Kidney (tissue), 14 donors: ENCODE results near the gene PATZ1. TPM values are rescaled to one million over a fixed set of nuclear protein-coding genes. Genes with fewer than 3 reads are reported as not detected.
A peak's percentile ranks its signal among the peaks of the same experiment; 100 is the strongest.

Experiments used
- DNase-seq, 5 donors: peaks; one replicate each; pipeline ENCODE4 v3.0.0-alpha.2; 2013 to 2020
- FAIRE-seq: peaks from 2 replicates; lab custom pipeline; 2012; peaks lifted over from hg19 to GRCh38; lab: Jason Lieb, UNC
- H3K27ac ChIP-seq, 2 donors: one replicate each; pipeline ENCODE4 v1.7.0; 2013; ENCODE audit warnings: low read depth in 2 of 2, low read length in 2 of 2, inconsistent platforms in 1 of 2
- H3K27me3 ChIP-seq: one replicate; pipeline ENCODE4 v1.7.1; 2013; ENCODE audit warnings: low read length, inconsistent platforms; ENCODE audit not compliant: control insufficient read depth, insufficient read depth
- H3K36me3 ChIP-seq, 3 donors: one replicate each; pipeline versions ENCODE4 v1.7.0 to v1.7.1; 2013; ENCODE audit warnings: low read length in 3 of 3, control low read depth in 1 of 3, inconsistent platforms in 1 of 3; ENCODE audit not compliant: insufficient read depth in 3 of 3, control insufficient read depth in 2 of 3
- H3K4me1 ChIP-seq, 3 donors: one replicate each; pipeline versions ENCODE4 v1.7.0 to v1.7.1; 2013; ENCODE audit warnings: low read length in 3 of 3, inconsistent platforms in 1 of 3, low read depth in 1 of 3; ENCODE audit not compliant: control insufficient read depth in 2 of 3, insufficient read depth in 2 of 3
- H3K4me3 ChIP-seq, 3 donors: one replicate each; pipeline versions ENCODE4 v1.7.0 to v1.8.1; 2013; ENCODE audit warnings: low read length in 3 of 3, control low read depth in 1 of 3, inconsistent platforms in 1 of 3
- H3K9ac ChIP-seq, 3 donors: one replicate each; pipeline versions ENCODE4 v1.7.0 to v1.7.1; 2013; ENCODE audit warnings: low read length in 3 of 3, control low read depth in 1 of 3, inconsistent platforms in 1 of 3
- H3K9me3 ChIP-seq, 3 donors: one replicate each; pipeline versions ENCODE4 v1.7.0 to v1.7.1; 2013; ENCODE audit warnings: low read length in 3 of 3, control low read depth in 1 of 3, inconsistent platforms in 1 of 3; ENCODE audit not compliant: control insufficient read depth in 2 of 3, insufficient read depth in 1 of 3
- CTCF ChIP-seq: IDR thresholded peaks from 3 replicates; pipeline ENCODE4 v1.5.1; 2012; ENCODE audit warnings: mild to moderate bottlenecking, moderate library complexity, borderline replicate concordance; ENCODE audit not compliant: insufficient read depth; ENCODE audit errors: extremely low read depth
- intact Hi-C: fragments of 100-400 bp; cut with DNase I; formaldehyde crosslinking; loops from one replicate; pipeline ENCODE4 v1.11.1; 2022
- polyA plus RNA-seq: library from polyadenylated mRNA; stranded (reverse); fragments of 350-450 nt; fragmentation: Illumina TruSeq; extraction: RNeasy Lipid Tissue Mini Kit (QIAGEN cat#74804); gene quantifications from one replicate; pipeline ENCODE4 v1.2.3, GENCODE V29; 2014; ENCODE audit warnings: low read depth, low replicate concordance; ENCODE audit not compliant: insufficient read depth
- total RNA-seq: library from RNA; stranded (reverse); fragmentation: NEBNext Ultra II Directional; extraction: Animal tissue kit (Norgen Biotek cat#: 25700); gene quantifications from one replicate; pipeline ENCODE4 v1.2.1, GENCODE V29; 2021
- donor health status: control.
- donor health status: control.
- donor health status: control.
- donor health status: control.
- donor health status: control.
- donor health status: DM: yes; HTN: yes; CAD: no.
- donor health status: Normal renal cell carcinoma (clear cell type).

Gene PATZ1
- total and polyA plus RNA-seq, 2 donors from 2014 or later = 33.3 to 40.9 TPM

- Histone ChIP-seq H3K4me1 (peaks cover 0 to 56% (median 33%) of the 10 kb centered on the region in 3 donors), H3K27ac (peak overlapping the region; percentile 85 to 92), H3K9ac (peak overlapping the region; percentile 43 to 74 (median 43)), H3K27me3 (no peaks in the 10 kb centered on the region), H3K36me3 (peaks cover 0 to 12% (median 7%) of the 10 kb centered on the region in 3 donors), H3K9me3 (no peaks in the 10 kb centered on the region), H3K4me3 (peak overlapping the region; percentile 40 to 57 (median 53))
- DNase-seq (peak in 2 of 5 donors; percentile 9 to 11), FAIRE-seq (no peak)
- no peak for TF ChIP-seq CTCF
- intact Hi-C loops = no loop called here
These were observed 1.9 kb downstream of the PATZ1 start for GRCh38 chr22:31344256-31344577.

- no peaks in the 10 kb centered on the region for H3K9me3 ChIP-seq
- peaks cover 0 to 58% (median 35%) of the 10 kb centered on the region in 3 donors for H3K4me1 ChIP-seq
- intact Hi-C loops = no loop called here
- H3K27me3 ChIP-seq = no peaks in the 10 kb centered on the region
- FAIRE-seq (no peak), DNase-seq (peak; percentile 89 to 94 (median 93))
- H3K27ac ChIP-seq = peak overlapping the region; percentile 85 to 92
- peaks cover 0 to 13% (median 7%) of the 10 kb centered on the region in 3 donors for H3K36me3 ChIP-seq
- peak overlapping the region; percentile 50 to 73 (median 53) for H3K4me3 ChIP-seq
- peak overlapping the region; percentile 43 to 74 (median 43) for H3K9ac ChIP-seq
- TF ChIP-seq CTCF = no peak
These were observed 2.6 kb downstream of the PATZ1 start for GRCh38 chr22:31343235-31344191.

- peaks cover 0 to 55% (median 34%) of the 10 kb centered on the region in 3 donors for H3K4me1 ChIP-seq
- peak overlapping the region; percentile 45 to 87 for H3K27ac ChIP-seq
- peak overlapping the region; percentile 50 to 65 (median 53) for H3K4me3 ChIP-seq
- H3K36me3 ChIP-seq = peaks cover 0 to 20% (median 7%) of the 10 kb centered on the region in 3 donors
- intact Hi-C loops = no loop called here
- H3K9ac ChIP-seq = peak overlapping the region; percentile 40 to 62 (median 57)
- no peak for TF ChIP-seq CTCF
- no peaks in the 10 kb centered on the region for H3K9me3 ChIP-seq
- H3K27me3 ChIP-seq = no peaks in the 10 kb centered on the region
- FAIRE-seq (no peak), DNase-seq (peak in 4 of 5 donors; percentile 41 to 73 (median 50))
These were observed 3.6 kb downstream of the PATZ1 start for GRCh38 chr22:31342389-31343140.
